Measurements from ENCODE around the gene MUC15.

Gene MUC15

DNA sequence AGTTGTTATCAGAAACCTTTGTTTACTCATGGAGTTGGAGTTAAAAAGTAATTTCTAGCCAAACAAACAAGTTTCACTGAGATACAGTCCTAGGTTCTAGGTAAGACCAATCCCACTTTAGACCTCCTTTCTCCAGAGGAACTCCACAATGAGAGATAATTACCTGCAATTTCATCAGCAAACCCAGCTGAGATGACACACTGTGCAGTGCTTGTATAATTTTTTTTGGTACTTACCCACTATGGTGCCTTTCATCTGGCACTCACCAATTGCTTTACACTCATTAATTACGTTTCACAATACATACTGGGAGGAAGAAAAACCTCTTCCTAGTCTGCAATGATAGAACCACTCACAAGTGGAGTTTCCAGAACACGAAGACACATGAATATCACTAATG, 1.8 kb upstream of the MUC15 start:
- no peak for DNase-seq

DNA sequence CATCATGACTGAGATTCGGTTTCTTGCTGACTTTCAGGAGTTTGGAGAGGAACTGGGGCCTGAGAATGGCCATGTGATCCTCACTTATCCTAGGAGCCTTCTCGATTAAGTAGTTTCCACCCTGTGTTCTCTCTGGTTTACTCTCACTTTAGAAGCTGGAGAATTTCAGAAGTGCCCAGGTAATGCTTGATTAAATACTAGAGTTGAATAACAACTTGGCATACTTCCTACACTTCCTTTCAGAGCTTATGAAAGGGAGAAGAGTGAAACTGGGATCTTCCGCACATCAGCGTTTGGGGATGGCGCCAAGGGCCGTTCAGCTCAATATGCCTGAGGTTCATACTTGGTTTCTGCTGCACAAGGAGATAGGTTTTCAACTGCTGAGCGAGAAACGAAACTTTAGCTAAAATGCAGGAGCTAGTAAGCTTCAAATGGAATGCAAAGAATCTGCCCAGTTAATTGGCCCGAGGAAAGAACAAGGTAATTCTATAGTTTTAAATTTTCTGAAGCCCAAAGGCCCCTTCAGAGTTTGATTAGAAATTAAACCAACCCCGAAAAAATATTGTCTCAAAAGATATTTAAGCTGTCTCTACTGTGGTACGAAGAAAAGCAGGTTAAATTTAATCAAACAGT, 823 bp upstream of the MUC15 start:
- no peak for DNase-seq

DNA sequence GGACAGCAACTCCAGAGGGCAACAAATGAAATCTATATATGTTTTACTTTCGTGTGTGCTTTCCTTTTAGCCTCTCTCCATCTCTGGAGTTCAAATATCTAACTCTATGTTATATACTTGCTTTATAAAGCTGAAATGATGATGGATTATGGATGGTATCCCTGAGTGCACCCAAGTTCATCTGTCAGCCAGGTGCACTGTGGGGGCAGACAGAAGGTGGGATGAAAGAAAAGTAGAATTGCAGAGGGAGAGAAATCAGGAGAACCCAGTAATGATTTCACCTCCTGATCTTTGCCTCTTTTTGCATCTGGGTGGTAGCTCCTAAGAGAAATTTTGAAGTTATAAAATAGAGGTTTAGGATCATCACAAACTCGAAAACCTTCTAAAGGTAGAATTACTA, 2.4 kb downstream of the MUC15 start:
- DNase-seq = no peak

DNA sequence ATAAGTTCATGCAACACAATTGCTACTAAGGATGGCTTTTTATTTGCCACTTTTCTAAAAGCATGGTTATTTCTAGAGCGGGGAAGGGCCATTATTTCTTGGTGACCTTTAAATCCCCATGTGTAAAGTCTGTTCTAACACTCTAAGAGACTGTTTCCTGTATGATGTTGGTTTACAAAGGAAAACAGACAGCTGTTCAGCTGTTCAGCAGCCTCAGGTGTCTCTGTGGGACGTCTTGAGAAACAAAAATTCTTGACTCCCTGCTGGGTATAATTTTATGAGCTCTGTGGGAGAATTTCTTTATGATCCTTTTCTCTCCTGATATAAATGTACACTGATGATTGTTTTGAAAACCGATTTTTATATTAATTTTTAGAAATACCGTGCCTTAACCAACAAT, 13.9 kb downstream of the MUC15 start:
- no peak for DNase-seq

DNA sequence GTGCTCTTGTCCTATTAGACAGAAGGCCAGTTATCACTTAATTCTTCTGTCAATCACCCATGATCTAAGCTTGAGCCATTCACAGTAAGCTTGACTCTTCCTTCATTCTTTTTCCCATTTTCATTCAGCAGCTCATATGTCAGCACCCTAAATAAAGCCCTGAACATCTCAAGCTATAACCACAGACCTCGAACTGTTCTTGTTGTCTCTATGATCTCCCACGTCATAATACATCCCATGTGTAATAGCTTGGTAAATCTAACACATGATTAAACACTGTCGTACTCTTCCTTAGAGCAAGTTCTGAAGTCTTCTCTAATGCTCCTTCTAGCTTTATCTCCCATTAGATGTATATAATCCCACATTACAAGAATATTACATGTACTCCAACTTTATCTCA, 14.4 kb downstream of the MUC15 start:
- DNase-seq = no peak

DNA sequence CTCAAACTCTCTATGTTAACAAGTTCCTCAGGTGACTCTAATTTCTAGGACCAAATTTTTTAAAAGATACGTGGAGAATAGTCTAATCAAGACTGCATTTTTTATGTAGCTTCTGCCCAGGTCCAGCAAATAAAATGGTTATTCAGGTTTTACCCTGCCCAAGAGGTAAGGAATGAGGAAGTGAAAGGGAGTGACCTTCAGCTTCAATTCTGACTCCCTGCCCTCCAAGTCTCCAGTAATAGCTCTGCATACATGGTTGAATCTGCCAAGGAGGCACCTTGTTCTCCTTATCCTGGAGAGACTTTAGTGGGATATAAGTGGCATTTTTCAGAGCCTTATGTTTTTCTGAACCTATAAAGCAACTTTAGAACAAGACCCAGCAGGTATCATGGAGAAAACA, 15.5 kb downstream of the MUC15 start:
- DNase-seq = no peak

DNA sequence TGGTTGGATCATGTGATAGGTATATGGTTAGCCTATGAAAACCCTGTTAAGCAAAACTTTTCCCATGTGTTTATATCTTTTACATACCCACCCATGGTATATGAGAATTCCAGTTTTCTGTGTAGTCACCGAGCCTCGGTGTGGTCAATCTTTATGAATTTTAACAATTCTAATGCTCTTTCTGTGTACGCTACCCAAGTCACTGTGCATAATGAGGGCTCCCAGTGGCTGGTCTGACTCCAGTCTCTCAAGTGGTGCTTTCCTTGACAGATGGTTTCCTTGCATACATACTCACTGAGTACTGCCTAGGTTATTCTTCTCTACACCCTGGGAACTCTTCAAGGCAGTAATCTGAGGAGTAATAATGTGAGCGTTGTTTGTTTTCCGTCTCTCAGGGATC, 17.6 kb downstream of the MUC15 start:
- no peak for DNase-seq

DNA sequence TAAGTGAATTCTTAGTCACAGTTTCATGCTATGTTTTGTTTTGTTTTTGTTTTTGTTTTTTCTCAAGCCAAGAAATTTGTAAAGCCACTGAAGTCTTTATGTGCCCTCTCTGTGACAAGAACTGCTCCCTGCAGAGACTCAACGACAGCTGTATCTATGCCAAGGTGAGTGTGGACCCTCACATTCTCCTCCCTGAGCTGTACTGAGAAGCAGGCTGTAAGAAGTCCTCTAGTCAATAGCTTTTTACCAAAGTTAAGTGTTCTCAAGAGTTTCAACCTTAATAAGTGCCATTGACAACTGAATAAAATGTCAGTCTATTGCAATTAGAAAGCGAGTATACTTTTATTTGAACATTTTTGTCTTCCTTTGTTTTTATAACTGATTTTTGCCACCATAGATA, 18.9 kb downstream of the MUC15 start:
- no peak for DNase-seq

DNA sequence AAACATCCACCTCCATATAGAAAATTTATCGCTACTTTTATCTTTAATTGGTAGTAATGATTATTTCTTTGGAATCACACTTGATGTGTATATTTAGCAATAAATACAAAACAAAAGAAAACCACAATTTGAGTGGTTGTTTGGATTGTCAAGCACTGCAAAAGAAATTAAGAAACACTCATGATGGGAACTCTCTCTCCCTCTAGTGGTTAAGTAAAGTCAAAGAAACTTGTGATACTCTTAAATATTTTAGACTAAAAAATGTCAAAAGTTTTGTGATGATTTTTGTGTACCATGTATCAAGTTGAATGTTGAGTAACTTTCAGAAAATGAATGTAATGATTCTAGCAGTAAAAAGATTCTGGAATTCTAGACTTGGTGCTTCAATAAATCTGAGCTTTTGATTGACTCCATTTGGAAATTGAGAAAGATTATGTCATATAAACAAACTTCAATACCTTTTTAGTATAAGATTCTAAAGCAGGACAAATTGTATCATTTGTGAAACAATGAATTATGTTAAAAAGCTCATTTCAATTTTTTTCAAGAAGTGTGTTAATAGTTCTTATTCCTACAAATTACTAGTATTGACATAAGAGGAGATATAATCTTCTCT, 20.8 kb downstream of the MUC15 start:
- DNase-seq = no peak

DNA sequence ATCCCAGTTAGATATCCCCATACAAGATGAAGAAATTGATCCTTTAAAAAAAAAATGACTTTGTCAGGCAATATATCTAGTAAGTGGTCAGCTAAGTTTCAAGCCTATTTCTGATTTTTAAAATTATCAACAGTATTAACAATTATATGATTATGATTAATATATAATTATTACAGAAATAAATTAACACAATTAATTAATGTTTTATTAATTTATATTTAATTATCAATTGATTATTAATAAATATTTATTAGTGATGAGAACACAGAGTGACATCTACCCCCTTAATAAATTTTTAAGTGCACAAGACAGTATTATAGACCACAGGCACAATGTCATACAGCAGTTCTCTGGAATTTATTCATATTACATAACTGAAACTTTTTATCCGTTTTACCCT, 22.0 kb downstream of the MUC15 start:
- DNase-seq = no peak

DNA sequence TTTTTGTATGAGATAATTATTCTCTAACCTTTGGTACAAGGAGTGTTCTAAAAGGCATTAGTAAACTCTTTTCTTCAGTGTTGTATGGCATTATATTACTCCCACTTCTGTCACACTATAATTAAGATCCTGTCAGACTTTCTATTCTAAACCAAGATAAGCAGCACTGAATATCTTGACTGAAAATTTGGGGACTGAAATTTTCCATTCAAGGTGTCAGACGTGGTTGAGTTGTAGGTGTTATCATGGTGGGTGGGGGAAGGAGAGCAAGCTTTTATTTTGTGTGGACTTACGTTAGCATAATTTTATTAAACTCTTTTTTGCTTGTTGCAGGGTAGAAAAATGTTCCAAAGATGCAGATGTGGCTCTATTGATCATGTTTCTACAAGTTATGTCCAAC, 22.9 kb downstream of the MUC15 start:
- no peak for DNase-seq

DNA sequence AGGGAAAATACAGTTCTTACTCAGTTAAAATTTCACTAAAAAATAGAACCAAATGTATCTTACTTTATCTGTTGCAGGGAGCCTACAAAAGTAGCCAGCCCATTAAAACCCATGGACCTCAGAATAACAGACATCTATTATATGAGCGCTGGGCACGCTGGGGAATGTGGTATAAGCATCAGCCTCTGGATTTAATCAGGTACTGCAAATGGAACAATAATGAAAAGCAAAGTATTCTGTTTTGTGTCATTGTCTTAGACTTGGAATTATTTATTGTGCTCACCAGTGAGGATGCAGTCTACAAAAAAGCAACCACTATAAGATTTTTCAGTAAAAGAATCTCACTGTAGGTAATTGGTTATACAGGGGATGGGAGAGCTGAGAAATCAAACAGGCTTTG, 30.2 kb downstream of the MUC15 start:
- no peak for DNase-seq

DNA sequence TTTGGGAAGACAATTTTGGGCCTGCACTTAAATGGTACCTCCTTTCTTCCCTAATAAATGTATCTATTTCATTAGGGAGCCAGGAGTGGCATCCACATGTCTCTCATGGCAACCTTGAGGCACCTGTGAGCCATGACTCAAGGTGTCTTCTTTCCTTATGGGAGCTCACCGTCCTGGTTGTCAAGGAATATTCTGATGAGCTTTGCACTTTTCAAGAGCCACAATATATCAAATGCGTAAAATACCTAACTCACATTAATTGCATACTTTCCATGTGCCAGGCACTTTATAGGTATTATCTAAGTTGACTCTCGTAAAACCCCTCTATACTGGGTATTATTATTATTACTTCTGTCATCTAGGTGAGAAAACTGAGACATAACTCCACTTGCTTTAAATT, 32.5 kb downstream of the MUC15 start:
- no peak for DNase-seq

DNA sequence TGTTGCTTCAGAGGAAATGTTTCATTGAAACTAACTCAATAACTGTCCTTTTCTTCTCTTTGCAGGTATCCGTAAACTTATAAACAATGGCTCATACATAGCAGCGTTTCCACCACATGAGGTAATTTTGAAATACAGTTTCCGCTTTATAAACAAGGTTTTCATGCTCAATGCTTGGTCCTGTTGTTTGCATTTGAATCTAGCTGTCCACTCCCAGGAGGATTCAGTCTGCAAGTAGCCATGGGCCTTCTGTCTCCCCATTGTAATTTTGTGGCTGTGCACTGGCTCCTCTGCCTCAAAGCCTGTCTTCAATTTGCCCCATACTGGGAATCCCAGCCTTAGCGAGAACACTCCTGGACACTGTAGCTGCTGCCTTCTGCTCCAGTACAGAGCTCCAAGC, 34.7 kb downstream of the MUC15 start:
- no peak for DNase-seq

DNA sequence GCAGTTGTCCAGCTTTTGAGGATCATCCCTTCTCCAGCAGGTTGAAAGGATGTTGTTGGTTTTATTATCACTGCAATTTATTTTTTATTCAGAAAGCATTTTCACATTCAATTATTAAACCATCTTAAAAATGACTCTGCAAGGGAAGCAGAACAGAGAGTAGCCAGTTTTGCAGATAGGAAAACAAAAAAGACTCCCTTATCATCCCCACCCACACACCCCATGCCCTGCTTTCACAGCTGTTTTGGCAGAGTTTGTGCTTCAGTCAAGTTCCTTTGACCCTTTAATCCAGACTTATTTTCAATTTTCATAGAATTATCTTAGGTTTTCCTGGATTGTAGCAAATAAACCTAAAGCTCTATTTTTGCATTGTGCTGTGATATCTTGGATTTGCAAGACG, 44.4 kb downstream of the MUC15 start:
- no peak for DNase-seq

DNA sequence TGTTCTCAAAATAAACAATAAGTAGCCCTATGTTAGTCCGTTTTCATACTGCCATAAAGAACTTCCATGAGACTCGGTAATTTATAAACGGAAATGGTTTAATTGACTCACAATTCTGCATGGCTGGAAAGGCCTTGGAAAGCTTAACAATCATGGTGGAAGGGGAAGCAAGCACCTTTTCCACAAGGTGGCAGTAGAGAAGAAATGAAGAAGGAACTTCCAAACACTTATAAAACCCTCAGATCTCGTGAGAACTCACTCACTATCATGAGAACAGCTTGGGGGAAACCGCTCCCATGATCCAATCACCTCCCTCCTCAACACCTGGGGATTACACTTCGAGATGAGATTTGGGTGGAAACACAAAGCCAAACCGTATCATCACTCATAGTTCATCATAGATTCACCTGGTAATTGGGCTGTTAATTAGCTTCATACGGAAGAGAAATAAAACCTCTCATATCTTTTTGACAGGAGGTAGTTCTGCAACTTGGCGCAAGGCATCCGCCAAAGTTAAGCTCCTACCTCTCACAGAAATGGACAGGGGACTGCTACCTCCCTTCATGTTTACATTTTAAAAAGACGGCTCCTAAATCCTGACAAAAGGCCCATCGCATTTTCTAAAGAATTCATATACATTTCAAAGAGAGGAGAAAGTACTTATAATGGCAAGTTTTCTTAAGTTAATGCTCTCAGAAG, 49.0 kb downstream of the MUC15 start:
- no peak for DNase-seq

DNA sequence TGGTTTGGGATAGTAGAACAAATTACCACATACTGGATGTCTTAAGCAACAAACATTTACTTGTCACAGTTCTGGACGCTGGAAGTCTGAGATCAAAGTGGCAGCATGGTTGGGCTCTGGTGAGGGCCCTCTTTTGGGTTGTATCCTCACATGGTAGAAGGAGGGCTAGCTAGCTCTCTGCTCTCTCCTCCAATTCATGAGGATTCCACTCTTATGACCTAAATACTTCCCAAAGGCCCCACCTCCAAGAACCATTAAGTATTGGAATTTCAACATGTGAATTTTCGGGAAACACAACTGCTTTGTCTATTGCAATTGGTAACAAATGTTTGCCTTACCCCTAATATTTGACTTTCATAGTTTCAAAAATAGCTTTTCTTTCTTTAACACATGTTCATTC, 52.6 kb downstream of the MUC15 start:
- no peak for DNase-seq

DNA sequence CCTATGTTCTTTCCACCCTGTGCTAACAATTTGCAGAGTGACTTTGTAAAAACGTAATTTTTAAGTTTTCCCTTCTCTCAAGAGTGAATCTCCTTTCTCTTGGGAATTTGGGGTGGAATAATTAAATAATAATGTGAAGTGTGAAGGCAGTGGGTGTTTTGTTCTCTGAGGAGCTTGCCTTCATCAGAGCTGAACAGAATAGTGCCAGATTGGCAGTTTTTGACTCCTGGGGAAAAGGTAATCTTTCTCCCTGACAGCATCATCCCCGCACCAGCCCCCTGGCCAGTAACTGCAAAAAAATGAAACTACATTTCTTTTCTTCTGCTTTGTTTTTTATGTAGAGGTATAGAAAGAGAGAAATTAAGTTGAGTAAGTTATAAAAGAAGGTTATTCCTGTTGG, 59.9 kb downstream of the MUC15 start:
- no peak for DNase-seq

DNA sequence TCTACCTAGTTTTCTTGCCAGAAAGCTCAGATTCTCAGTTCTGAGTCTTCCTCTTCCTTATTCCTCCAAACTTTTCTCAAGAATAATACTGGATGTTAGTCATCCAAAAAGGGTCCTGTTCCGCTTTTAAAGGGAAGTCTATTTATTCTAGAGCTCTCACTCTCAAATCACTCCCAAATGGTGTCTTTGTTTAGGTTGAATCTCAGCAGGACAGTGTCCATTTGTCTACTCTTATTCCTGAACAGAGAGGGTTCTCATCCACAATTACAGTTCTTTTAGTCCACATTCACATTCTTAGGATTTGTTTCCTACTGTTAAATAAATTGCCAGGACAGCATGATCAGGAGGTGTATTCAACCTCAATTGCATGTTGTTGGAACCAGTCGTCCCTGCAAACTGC, 61.3 kb downstream of the MUC15 start:
- no peak for DNase-seq

DNA sequence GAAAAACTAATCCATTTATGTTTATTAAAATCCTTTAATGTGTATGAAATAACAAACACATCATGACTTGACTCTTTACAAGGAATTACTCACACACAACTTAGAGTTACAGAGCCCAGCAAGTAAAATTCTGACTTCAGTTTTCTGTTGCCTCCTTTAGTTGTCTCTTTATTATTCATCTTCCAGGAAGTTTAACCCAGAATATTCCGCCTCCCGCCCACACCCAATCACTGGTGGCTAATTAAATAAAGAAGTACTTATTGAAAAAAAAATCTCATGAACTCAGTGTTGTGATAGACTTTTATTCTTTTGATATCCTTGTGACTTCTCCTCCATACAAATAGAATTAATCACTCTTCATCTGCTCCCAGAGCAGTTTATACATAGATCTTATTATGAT, 61.9 kb downstream of the MUC15 start:
- no peak for DNase-seq

All from SHP77 treated with DMSO at 0.1 percent for 48 hours (cell line).